Measurements from ENCODE around the gene AP3B1.

AP3B1 gene

GRCh38 chr5:77958642-77959330, 335.7 kb downstream of the AP3B1 start:
- no peak for DNase-seq

GRCh38 chr5:77957931-77958521, 336.5 kb downstream of the AP3B1 start:
- DNase-seq: no peak

- DNase-seq: no peak
These were observed 337.0 kb downstream of the AP3B1 start for GRCh38 chr5:77957516-77957915.

GRCh38 chr5:77957081-77957480, 337.4 kb downstream of the AP3B1 start:
- DNase-seq: no peak

- DNase-seq: no peak
These were observed 338.9 kb downstream of the AP3B1 start for GRCh38 chr5:77955577-77955976.

- DNase-seq: no peak
These were observed 341.1 kb downstream of the AP3B1 start for GRCh38 chr5:77953374-77953773.

DNA sequence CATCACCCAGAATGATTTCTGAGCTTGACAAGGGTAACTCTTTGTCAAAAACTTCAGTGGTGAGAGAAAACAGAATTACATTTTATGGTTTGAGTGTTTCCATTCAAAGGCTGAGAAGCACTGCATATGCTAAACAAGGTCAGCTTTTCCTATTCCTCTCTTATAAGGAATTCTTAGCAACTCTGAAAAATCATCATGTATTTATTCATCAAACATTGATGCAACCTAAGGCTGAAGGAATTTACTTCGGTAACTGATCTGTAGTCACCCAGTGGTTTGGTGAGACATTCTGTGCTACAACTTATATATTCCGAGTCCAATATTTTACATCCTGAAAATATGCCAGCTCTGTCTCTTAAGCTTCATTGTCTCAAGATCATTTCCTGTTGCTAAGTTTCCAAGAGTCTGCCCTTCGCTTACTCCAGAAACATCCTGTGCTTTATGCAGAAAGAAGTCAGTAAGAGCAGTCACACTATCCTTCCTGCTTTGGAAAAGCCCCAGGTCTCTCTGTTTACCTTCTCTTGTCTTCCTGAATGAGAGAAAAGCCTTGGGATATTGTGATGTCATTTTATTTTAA, 341.8 kb downstream of the AP3B1 start:
- DNase-seq: no peak
